GM12892 (cell line): ENCODE results near the gene AAK1.

Experiments used
- POLR2A ChIP-seq: IDR thresholded peaks from 2 replicates; pipeline ENCODE4 v1.6.1; 2011; ENCODE audit warnings: low read depth, low read length, control low read depth
- POLR2AphosphoS5 ChIP-seq: IDR thresholded peaks from 2 replicates; pipeline ENCODE4 v1.6.1; 2011; ENCODE audit warnings: low read depth, low read length, control low read depth

DNA sequence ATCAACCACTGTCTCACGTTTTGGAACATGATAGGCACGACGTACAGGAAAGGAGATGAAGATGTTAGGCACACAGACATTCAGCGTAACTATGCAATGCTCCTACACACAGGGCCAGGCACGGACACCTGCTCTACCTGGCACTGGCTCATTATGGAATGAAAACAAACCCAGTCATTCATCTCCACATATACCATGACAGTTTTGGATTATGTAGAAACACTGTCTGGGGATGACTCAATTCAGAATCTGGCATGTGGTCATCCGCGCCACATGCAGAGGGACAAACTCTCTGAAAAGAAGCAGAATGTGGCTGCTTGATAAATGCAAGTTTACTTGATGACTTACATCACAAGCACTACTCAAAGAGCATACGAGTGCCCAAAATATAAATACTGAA lies 176.8 kb downstream of the AAK1 start:
- TF ChIP-seq POLR2A (no peak), POLR2AphosphoS5 (no peak)
